SU-DHL-6 (cell line): ENCODE results near the gene REXO1.

Experiments
- CTCF ChIP-seq: fragments of 200-600 bp; sonication (generic); IDR thresholded peaks from one replicate; pipeline ENCODE4 v1.5.1; 2017; ENCODE audit warnings: antibody characterized with exemption, mild to moderate bottlenecking, low read length, moderate library complexity; ENCODE audit not compliant: insufficient read depth, poor library complexity, severe bottlenecking
- EZH2phosphoT487 ChIP-seq: fragments of 200-600 bp; sonication (generic), shearing (Covaris generic); conservative IDR thresholded peaks from 2 replicates; pipeline ENCODE4 v1.6.1; 2018; ENCODE audit warnings: mild to moderate bottlenecking, antibody characterized with exemption, low read length, moderate library complexity, mixed read lengths

DNA sequence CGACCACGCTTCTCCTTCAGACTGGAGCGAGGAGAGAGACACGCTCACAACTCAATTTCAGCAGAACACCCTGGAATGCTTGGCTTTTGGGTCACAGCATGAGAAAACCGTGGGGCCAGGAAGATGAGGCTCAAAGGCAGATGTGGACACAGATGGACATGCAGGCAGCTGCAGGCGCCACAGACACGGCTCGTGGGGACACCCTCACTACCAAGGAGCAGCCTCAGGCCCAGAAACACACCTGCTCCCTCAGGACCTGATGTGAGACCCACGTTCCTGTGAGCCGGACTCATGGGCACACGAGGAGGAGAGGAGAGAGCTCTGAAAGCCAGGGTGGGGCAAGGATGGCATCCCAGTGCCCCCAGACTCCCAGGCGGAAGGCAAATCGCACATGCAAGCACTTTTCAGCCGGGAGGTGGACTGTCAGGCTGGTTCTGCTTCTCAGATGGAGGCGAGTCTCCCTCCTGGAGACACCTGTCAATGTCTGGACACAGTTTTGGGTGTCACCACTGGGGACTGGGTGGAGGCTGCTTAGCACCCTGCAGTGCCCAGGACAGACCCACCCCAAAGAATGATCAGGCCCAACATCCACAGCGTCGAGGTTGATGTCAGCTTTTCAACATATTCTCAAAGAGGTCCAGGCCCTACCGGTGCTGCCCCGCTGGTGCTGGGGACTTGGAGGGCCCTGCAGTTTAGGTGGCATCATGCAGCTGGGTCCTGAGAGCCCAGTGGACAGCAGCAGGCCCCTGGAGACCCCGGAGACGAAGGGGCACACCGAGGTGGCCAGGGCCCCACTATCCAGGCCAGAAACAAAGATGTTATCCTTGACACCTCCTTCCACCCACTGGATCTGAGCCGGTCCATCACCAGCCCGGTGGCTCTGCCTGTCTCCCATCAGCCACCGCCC lies 34.8 kb upstream of the REXO1 start:
- TF ChIP-seq CTCF: no peak
- TF ChIP-seq EZH2phosphoT487: no peak
